ENCODE results near the gene LSM4. TPM values are rescaled to one million over a fixed set of nuclear protein-coding genes. Genes with fewer than 3 reads are reported as not detected.

The LSM4 gene
- total RNA-seq, 1 donor from 2014 or later = 59.2 TPM

- Mint-ChIP-seq H3K27me3 (no peaks in the 10 kb centered on the region), H3K4me3 (no peak overlapping the region), H3K4me1 (peaks cover 31% of the 10 kb centered on the region), H3K36me3 (ENCODE audit: low read depth) (peaks cover 53% of the 10 kb centered on the region), H3K27ac (no peak overlapping the region), H3K9me3 (no peaks in the 10 kb centered on the region)
- ChIA-PET POLR2A (interaction anchor here (1.3 to 21.9 kb wide), 5 partner anchors 13 to 32 kb away, joined by 3 to 857 read pairs (median 10); partner anchors contain the start of genes IQCN, JUND and LSM4), CTCF (interaction anchor here (4.4 kb wide), 1 partner anchor 29 kb away, joined by 37 read pairs; the partner anchor contains the start of gene JUND)
- no peak for DNase-seq
- TF ChIP-seq CTCF (IDR thresholded peaks at IDR 0.05) = no peak
- intact Hi-C loops (cut with micrococcal nuclease) = no loop called here
- no peak for ATAC-seq (ENCODE audit: low read depth)
Observed at GRCh38 chr19:18309525-18310064, 13.3 kb downstream of the LSM4 start.

GRCh38 chr19:18308948-18309325, 13.9 kb downstream of the LSM4 start:
- ATAC-seq (ENCODE audit: low read depth) = no peak
- H3K27ac Mint-ChIP-seq = no peak overlapping the region

GRCh38 chr19:18308051-18308947, 14.6 kb downstream of the LSM4 start:
- no peak overlapping the region for H3K4me3 Mint-ChIP-seq
- H3K27me3 Mint-ChIP-seq = no peaks in the 10 kb centered on the region
- POLR2A ChIA-PET = interaction anchor here (1.2 to 3.2 kb wide), 6 partner anchors 8 to 29 kb away, joined by 4 to 176 read pairs (median 8); partner anchors contain the start of genes JUND and LSM4
- intact Hi-C loops (cut with micrococcal nuclease) = no loop called here
- peaks cover 43% of the 10 kb centered on the region for H3K4me1 Mint-ChIP-seq
- peak overlapping the region; percentile 95 for H3K27ac Mint-ChIP-seq
- no peak for DNase-seq
- peaks cover 43% of the 10 kb centered on the region for H3K36me3 Mint-ChIP-seq (ENCODE audit: low read depth)
- H3K9me3 Mint-ChIP-seq = no peaks in the 10 kb centered on the region
- ATAC-seq (ENCODE audit: low read depth) = no peak
- CTCF ChIA-PET = interaction anchor here (1.3 to 4.4 kb wide), 3 partner anchors 9 to 28 kb away, joined by 3 to 37 read pairs (median 5); partner anchors contain the start of gene JUND
- no peak for TF ChIP-seq CTCF (IDR thresholded peaks at IDR 0.05)

More at GRCh38 chr19:18308948-18309325, 13.9 kb downstream of the LSM4 start:
- no peak overlapping the region for H3K4me3 Mint-ChIP-seq
- CTCF ChIA-PET = interaction anchor here (1.3 to 4.4 kb wide), 3 partner anchors 9 to 29 kb away, joined by 3 to 37 read pairs (median 5); partner anchors contain the start of gene JUND
- TF ChIP-seq CTCF (IDR thresholded peaks at IDR 0.05) = no peak
- POLR2A ChIA-PET = interaction anchor here (1.2 to 3.2 kb wide), 4 partner anchors 12 to 30 kb away, joined by 4 to 176 read pairs (median 7); partner anchors contain the start of genes JUND and LSM4
- H3K27me3 Mint-ChIP-seq = no peaks in the 10 kb centered on the region
- peaks cover 49% of the 10 kb centered on the region for H3K36me3 Mint-ChIP-seq (ENCODE audit: low read depth)
- no peaks in the 10 kb centered on the region for H3K9me3 Mint-ChIP-seq
- peaks cover 37% of the 10 kb centered on the region for H3K4me1 Mint-ChIP-seq
- DNase-seq = no peak
- intact Hi-C loops (cut with micrococcal nuclease) = no loop called here

- Mint-ChIP-seq H3K9me3 (no peaks in the 10 kb centered on the region), H3K4me3 (peak overlapping the region; percentile 61), H3K27me3 (no peaks in the 10 kb centered on the region), H3K27ac (peak overlapping the region; percentile 95), H3K36me3 (ENCODE audit: low read depth) (peaks cover 34% of the 10 kb centered on the region), H3K4me1 (peaks cover 50% of the 10 kb centered on the region)
- ChIA-PET POLR2A (interaction anchor here (0.7 to 3.2 kb wide), 9 partner anchors 9 to 203 kb away, joined by 3 to 176 read pairs (median 8); partner anchors contain the start of genes JUND and LSM4), CTCF (interaction anchor here (0.6 to 4.4 kb wide), 7 partner anchors 9 to 83 kb away, joined by 3 to 37 read pairs (median 4); partner anchors contain the start of genes JUND and LSM4)
- no peak for TF ChIP-seq CTCF (IDR thresholded peaks at IDR 0.05)
- ATAC-seq (ENCODE audit: low read depth) = no peak
- intact Hi-C loops (cut with micrococcal nuclease) = no loop called here
- no peak for DNase-seq
Observed at GRCh38 chr19:18307271-18307681, 15.6 kb downstream of the LSM4 start.

Measured in activated B cell treated with CpG ODN at 0.5 μM for 24 hours (primary cell).